NCI-H2196 (cell line): ENCODE results near the gene STXBP4.

Experiments used
- DNase-seq: peaks from one replicate; lab custom pipeline; 2025; ENCODE audit not compliant: unreplicated experiment; lab: John Stamatoyannopoulos, UW

Gene STXBP4

DNA sequence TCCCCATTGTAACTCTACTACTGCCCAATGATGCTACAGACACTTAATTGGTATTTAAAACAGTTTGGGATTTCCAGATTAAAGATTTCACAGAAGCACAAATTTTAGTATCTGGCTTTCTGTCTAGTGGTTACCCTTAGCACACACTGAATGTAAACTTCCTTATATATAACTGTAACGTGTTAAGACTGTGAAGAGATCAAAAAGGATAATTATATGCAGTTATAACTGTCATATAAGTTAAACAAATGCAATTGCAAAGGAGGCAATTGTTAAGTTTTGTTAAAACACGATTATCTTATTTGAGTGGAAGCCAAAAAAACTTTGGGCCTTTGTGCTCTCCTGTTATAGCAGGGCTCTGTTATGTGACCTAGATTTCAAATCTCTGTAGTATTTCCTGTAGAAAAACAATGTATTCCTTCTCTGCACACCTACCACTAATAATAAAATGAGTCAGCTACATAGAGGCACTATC is 147.9 kb downstream of the STXBP4 start:
- DNase-seq, result no peak

DNA sequence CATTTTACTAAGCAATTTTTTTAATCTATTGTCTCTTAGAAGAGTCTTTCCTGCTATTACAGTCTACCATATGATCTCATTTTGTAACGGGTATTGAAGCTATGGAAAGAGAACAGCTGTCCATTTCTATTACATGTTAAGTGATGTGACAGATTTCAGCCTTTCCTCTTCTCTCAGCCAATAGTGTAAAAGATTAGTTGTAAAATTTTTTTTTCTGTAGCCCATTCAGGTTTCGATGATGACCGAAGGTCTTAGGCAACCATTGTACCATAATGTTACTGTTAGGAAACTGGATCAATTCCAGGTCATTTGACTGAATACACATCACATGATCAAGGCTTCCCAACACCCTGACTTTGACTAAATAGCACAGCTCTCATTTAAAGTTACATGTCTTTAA is 148.6 kb downstream of the STXBP4 start:
- DNase-seq, result no peak

DNA sequence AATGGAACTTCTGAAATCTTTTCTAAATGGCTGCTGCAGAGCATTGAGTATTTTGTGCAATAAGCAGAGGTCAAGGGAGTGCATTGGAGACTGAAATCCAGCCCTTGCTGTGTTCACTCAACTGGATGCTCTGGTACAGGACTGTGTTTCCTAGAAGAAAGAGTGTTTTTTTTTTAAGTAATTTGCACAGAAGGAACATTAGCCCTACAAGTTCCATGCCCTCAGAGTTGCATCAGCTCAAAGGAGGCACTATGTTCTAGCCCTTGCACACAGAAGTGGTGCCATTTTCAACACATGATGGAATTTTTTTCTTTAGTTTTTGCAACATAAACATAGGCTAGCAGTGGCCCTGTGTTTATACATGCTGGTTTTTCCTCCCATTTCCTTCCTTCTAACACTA is 152.1 kb downstream of the STXBP4 start:
- DNase-seq, result no peak

DNA sequence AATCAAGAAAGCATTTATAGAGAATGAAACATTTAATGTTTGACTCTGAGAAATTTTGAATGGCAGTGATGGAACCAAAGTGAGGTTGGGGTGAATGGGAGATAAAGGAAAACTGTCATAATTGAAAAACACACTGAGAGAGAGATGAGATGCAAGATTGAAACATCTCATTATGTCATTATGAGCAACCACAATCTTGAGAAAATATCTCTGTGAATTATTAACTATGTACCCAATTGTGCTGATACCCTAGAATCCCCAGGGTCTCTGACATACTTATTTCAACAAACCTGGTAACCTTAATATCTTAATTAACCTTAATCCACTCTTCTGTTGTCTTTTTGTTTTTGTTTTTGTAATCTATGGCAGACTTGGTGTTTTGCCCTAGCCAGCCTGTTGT is 152.7 kb downstream of the STXBP4 start:
- no peak for DNase-seq

DNA sequence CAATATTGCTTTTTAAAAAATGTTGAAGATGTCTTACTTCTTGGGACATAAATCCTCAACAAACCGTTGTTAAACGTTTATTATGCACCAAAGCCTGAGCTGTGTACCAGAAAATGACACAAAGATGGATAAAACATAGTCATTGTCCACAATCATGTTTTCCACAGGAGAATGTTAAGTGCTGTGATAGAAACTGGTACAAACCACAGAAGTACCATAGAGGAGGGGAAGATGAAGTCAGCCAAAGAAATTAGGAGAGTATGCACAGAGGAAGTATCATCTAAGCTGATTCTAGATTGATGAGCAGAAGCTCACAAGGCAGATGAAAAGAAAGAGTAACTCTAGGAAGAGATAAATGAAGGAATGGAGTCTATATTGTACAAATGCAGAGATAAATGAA is 153.5 kb downstream of the STXBP4 start:
- DNase-seq, result no peak

DNA sequence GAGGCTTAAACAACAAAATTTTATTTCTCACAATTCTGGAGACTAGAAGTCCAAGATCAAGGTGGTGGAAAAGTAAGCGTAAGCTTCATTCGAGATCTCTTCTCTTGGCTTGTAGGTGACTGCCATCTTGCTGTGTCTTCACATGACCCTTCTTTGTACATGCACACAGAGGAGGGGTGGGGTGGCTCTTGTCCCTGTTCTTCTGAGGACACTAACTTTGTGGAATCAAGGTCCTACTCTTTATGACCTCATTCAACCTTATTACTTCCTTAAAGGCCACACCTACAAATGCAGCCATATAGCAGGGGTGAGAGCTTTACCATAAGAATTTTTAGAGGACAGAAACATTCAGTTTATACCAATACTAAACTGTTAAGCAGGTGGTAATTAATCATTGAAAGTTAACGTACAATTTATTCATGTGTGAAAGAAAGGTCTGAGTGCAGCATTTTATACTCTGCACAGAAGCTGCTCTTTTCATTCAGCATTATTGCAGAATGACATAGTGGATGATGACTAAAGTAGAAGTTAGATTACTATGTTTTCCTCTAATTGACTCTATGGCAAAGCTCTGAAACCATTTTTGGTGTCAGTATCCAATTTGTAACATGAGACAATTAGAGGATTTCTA is 156.3 kb downstream of the STXBP4 start:
- no peak for DNase-seq

DNA sequence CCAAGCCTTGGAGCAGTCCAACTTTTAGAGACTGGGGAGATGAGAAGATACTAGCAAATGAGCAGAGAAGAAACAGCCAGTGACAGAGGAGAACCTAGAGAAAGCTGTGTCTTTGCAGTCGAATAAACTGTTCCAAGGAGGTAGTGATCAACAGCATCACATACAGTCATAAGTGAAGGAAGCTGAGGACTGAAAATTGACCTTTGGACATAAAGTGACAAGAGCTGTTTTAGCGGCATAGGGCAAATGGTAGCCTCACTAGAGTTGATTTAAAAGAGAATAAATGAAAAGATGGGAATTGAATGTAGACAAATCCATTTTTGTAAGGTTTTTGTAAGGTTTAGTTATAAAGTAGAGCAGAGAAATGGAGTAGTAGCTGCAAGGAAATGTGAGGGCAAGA is 165.0 kb downstream of the STXBP4 start:
- no peak for DNase-seq

DNA sequence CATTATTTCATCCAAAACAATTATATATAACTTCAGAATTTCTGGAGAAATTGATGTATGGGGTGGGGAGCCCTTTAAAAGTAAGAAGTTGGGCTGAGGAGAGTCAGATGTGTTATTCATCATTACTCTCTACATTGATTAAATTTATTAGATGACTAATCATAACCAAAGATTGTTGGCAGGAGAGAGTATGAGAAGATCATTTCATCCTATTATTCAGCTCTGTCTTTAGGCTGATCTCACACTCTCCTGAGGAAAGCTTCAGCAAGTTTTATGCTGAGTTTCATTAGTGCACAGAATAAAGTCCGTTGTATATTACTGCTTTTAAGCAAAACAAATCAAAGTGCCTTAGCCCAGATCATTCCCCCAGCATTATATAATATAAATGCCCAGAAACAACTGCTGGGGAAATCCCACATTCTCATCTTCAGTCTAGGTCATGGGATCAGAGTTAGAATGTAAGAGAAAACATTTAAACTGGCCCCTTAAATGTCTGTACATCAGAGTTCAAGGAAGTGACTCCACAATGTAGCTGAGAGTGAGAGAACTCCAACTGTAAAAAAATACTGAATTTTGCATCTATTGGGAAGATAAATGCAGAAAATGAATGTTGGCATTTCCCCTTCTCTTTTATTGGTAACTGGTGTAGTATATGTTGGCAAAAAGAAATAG is 166.1 kb downstream of the STXBP4 start:
- DNase-seq, result no peak

DNA sequence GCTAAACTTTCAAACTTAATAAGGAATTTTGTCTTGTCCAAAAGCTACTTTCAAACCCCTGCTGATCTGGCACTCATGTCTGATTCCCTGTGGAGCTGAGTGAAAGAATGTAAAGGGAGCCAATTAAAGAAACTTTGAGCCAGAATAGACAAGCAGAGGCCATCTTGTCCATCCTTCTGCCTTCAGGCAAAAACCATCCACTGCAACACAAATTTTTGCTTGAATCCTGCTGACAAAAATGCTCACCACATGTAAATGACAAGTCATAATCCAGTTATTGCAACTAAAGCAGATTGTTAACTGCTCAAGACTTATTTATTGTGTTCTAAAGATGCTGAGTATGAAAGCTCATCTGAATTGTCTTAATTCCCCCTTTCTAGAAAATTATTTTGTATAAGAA is 172.2 kb downstream of the STXBP4 start:
- no peak for DNase-seq

DNA sequence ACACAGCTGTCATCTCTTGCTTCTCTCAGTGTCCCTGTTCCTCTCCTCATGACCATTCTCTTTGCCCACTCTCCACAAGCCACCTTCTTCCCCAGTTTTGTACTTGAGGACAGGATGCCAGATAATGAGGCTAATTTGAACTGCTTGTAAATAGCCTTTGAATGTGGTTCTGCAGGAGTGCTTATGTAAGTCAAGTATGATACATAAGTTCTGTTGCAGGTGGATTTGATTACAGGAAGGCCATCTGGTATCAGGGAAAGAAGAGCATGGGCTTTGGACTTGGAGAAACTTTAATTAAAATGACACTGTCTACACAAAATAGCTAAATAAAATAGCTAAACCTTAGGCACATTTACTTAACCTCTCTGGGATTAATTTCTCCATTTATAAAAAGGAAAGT is 176.0 kb downstream of the STXBP4 start:
- DNase-seq, result peak; percentile 30

DNA sequence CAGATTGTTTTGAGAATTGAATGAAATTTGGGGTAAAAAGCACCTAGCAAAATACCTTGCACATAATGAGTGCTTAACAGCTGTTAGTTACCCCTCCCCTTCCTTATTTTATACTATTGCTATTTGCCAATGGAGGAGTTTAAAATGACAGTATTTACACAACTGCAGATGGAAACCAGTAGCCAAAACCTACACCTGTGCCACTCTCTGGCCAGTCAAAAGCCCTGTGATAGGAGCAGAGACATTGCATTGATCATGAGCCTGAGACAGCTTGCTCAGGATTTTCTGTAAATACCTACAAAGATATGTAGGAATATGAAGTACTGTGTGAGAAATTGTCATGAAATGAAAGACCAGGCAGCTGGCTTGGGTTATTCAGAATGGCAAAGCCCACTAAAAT is 180.9 kb downstream of the STXBP4 start:
- DNase-seq, result no peak

DNA sequence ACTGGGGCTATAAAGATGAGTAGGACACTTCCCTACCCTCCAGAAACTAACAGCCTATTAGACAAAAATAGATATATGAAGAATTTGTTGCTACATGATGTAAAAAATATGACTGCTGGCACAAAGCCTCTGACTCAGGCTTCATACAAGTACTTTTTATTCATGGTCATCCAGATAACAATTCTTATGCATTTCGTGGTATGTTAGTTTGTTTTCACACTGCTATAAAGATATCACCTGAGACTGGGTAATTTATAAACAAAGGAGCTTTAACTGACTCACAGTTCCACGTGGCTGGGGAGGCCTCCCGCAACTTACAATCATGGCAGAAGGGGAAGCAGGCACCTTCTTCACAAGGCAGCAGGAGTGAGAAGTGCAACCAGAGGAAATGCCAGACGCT is 183.7 kb downstream of the STXBP4 start:
- DNase-seq, result no peak

DNA sequence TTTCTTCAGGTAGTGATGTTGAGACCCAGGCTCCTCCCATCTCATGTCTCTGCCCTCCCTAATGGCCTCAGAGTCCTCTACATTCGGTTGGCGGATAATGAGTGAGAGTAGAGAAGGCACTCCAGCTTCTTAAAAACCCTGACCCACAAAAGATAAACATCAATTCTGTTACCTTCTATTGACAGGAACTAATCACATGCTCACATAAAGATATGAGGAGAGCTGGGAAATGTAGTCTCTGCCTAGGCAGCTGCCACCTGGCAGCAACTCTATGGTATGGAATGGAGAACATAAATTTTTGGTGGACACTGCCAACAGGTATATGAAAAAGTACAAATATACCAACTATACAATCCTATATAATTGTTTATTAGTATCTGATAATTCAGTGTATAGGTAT is 185.5 kb downstream of the STXBP4 start:
- DNase-seq, result no peak

DNA sequence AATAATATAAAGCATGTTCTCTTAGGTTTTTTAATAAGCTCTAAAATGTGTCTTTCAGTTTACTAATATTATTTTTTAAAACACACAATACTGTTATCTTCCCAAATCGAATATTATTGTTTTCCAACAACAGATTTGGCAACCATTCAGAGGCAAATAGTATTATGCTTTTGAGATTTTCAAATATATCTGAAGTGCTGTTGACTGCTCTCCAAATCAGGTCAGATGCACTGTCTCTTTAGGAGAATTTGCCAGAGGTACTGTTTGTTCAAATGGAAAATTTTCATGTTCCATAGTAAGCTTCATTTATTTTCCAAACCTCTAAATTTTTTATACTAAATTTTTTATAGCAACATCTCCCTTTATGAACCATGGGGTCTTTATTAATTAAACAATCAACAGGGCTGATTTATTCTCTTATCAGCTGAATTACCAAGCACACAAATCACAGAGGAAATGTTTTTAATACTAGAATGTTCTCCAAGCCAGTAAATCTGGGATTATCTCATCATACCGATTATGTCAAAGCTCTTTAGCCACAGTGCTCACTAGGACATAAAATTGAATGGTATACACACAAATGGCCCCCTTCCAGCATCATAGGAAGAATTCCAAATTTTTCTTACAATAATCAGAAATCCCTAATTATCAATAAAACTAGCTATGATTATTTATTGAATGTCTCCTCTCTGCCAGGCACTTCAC is 187.4 kb downstream of the STXBP4 start:
- no peak for DNase-seq

DNA sequence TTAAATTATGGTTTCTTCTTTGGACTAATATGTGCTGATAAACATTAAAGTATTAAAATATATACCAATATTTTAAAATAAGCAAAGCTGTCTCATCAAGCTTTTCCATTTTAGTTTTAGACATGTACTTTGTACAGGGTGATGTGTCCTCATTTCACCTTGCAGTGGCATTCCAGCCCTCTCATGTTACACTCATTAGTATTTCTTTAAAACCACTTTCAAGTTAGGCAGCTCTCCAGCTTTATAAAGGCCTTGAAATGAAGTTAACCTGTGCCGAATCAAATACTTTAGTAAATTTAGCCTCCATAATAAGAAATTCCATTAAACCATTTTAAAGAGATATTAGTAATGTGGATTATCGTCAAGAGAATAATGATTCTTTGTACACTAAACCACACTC is 188.6 kb downstream of the STXBP4 start:
- DNase-seq, result peak; percentile 22

DNA sequence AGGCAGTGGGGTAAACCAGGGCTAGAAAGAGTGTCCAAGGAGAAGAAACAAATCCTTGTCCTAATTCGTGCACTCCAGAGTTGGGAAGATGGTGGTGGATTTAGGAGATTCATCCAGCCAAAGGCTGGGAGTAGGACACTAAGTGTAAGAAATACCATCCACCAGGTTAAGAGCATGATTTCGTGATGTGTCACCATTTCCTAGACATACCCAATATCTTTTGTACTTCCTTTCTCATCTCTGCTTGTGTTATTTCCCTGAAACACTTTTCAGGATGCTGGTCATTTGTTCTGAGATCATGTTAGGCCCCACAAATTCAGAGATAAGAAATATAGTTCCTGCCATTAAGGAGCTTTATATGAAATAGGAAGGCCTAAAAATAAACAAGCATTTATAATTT is 189.9 kb downstream of the STXBP4 start:
- DNase-seq, result no peak

DNA sequence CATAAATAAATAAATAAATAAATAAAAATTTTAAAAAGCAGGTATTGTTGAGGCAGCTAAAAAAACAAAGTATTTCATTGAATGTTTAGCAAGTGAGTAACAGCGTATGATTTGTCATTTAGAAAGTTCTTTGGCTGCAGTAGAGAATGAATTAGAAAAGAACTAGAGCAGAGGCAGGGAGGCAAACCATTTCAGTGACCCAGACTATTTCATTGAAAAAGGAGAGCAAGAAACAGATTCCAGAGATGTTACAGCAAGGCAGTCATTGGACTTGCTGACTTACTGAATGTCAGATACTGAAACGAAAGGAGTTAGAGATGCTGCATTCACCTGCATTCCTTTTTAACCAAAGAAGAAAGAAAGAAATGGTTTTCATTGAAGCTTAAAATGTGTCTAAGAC is 190.7 kb downstream of the STXBP4 start:
- DNase-seq, result no peak

DNA sequence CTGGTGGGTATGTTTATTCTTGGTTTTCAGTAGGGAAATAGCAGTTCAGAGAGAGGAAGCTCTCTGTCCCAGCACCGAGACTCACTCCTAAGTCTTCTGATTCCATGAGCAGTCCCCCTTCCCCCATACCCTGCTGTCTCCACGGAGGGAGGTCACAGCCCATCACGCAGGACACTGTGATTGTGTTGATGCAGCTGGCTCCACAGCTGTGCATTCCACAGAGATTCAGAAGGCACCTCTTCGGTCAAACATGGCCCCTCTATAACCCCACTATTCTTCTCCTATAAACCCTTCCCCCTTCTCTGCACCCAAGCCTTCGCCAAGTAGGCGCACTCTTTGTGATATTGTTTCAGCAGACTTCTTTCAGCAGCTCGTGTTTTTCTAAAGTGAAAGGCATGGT is 191.9 kb downstream of the STXBP4 start:
- DNase-seq, result no peak

DNA sequence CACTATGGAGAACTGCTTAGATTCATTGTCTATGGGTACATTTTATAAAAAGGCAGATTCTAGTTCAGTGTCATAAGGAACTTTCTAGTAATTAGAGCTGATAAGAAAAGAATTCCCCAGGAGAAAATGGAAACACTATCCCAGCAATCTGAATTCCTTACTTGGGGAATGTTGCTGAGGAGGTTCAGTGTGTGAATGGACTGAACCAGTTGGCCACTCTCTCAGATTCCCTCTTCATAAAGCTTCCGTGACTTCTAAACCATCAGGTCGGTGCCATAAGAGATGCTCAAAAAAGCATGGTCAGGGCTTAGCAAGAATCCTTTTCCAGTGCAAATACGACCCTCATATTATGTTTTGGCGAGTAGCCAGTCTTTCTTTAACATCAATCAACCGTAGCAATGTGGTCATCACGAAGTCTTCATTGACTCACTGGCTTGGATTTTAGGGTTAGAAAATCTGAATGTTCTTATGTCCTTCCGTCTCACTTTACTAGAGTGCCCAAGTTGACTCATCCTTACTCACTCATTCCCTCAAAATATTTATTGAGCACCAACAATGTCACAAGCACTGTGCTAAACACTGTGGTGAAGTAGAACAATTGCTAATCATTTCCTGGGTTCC is 193.5 kb downstream of the STXBP4 start:
- DNase-seq, result no peak

DNA sequence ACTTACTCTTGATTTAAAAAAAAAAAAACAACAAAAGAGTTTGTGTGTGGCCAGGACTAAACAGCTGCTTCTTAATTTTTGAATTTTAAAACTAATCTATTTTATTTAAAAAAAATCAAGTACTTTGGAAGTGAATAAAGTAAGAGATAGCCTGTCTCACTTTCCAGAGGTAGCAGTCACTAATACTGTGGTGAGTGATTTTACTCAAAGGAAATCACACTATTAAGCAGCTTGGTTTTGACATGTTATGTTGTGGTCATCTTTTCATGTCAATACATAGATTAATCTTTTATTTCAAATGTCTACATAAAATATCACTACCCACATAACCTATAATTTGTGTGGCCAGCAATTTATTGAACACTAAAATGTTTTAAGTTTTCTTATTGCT is 194.0 kb downstream of the STXBP4 start:
- DNase-seq, result no peak

DNA sequence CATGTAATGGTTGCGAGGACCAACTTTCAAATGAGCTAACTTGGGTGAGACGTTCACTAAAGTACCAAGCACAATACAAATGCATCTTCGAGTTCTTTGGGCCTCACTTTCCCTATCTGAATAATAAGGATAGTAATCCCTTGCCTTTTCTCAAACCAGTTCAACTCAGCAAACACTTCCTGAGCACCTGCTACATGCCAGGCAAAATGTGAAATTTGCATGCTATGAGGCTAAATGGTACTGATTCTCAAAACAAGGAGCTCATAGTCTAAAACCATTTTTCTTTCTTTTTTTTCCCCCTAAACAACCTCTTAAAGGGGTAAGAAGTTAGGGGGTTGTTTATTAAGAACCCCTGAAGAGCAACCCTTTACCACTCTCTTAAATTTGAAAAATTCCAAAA is 194.8 kb downstream of the STXBP4 start:
- DNase-seq, result no peak

DNA sequence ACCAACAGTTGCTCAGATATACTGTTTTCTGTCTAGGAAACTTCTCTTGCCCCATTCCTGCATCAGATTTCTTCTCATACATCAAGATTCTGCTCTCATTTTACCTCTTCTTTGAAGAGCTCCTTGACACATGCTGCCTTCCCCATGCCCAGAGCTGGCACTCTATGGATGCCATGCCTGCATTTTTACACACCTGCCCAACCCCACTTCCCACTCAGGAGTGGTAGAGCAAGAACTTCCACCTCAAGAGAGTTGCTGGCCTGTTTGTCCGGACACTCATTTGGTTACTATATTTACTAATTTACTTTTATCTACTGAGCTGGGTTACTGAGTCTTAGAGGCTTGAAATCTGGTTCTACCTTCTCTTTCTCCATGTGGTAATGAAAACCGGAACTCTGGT is 197.9 kb downstream of the STXBP4 start:
- no peak for DNase-seq
